Ectodermal cell (in vitro differentiated cells): ENCODE data around the gene EXOG.

Experiments
- H3K27ac ChIP-seq: 2 replicates; pipeline ENCODE4 v1.7.0; 2013; ENCODE audit warnings: mild to moderate bottlenecking, low read depth, low read length; ENCODE audit not compliant: insufficient read depth, poor library complexity, severe bottlenecking
- H3K27me3 ChIP-seq: 2 replicates; pipeline ENCODE4 v1.7.0; 2013; ENCODE audit warnings: mild to moderate bottlenecking, low read length; ENCODE audit not compliant: insufficient read depth, control insufficient read depth, poor library complexity, severe bottlenecking
- H3K36me3 ChIP-seq: one replicate; pipeline ENCODE4 v1.7.0; 2013; ENCODE audit warnings: low read length; ENCODE audit not compliant: control insufficient read depth, insufficient read depth
- H3K4me1 ChIP-seq: one replicate; pipeline ENCODE4 v1.7.0; 2013; ENCODE audit warnings: low read length; ENCODE audit not compliant: control insufficient read depth, insufficient read depth
- H3K4me3 ChIP-seq: 2 replicates; pipeline ENCODE4 v1.7.0; 2013; ENCODE audit warnings: low read depth, low read length, control low read depth; ENCODE audit not compliant: insufficient read depth
- H3K9me3 ChIP-seq: 2 replicates; pipeline ENCODE4 v1.7.0; 2013; ENCODE audit warnings: mild to moderate bottlenecking, low read length, moderate library complexity; ENCODE audit not compliant: control insufficient read depth
- WGBS, 2 experiments: methylation state at CpG; one replicate each; pipeline ENCODE4 v1.1.7; 2013; ENCODE audit warnings: missing lambda C conversion rate in 2 of 2; 5-methylcytosine and 5-hydroxymethylcytosine counted together

EXOG gene

GRCh38 chr3:38457111-38458003 is 38.8 kb upstream of the EXOG start:
- Histone ChIP-seq H3K27ac (no peak overlapping the region), H3K4me3 (no peak overlapping the region), H3K9me3 (no peaks in the 10 kb centered on the region)

GRCh38 chr3:38458796-38459498 is 37.2 kb upstream of the EXOG start:
- Histone ChIP-seq H3K36me3 (no peaks in the 10 kb centered on the region), H3K27ac (no peak overlapping the region), H3K4me1 (peaks cover 13% of the 10 kb centered on the region), H3K27me3 (no peaks in the 10 kb centered on the region), H3K4me3 (no peak overlapping the region), H3K9me3 (no peaks in the 10 kb centered on the region)
- WGBS, 2 experiments = 86 to 87% methylated on average over 13 of the region's 13 CpGs

More at GRCh38 chr3:38457111-38458003, 38.8 kb upstream of the EXOG start:
- 92 to 93% methylated on average over 9 of the region's 9 CpGs for whole genome bisulfite sequencing, 2 experiments
- H3K4me1 ChIP-seq = peaks cover 13% of the 10 kb centered on the region
- H3K36me3 ChIP-seq = no peaks in the 10 kb centered on the region
- no peaks in the 10 kb centered on the region for H3K27me3 ChIP-seq

- Histone ChIP-seq H3K27ac (no peak overlapping the region), H3K36me3 (no peaks in the 10 kb centered on the region), H3K9me3 (no peaks in the 10 kb centered on the region), H3K4me3 (no peak overlapping the region), H3K27me3 (no peaks in the 10 kb centered on the region), H3K4me1 (peaks cover 13% of the 10 kb centered on the region)
- WGBS, 2 experiments = 94 to 96% methylated on average over 10 of the region's 10 CpGs
Measured at GRCh38 chr3:38459499-38460048, 36.6 kb upstream of the EXOG start.

- Histone ChIP-seq H3K27ac (no peak overlapping the region), H3K9me3 (no peaks in the 10 kb centered on the region), H3K36me3 (no peaks in the 10 kb centered on the region), H3K27me3 (no peaks in the 10 kb centered on the region), H3K4me3 (no peak overlapping the region), H3K4me1 (peaks cover 13% of the 10 kb centered on the region)
- WGBS, 2 experiments = 96% methylated on average over 12 of the region's 12 CpGs
Measured at GRCh38 chr3:38460377-38461270, 35.5 kb upstream of the EXOG start.

- no peak overlapping the region for H3K4me3 ChIP-seq
- H3K27me3 ChIP-seq = no peaks in the 10 kb centered on the region
- H3K36me3 ChIP-seq = peaks cover 5% of the 10 kb centered on the region
- WGBS, 2 experiments = 94 to 100% methylated on average over 1 of the region's 1 CpG
- no peak overlapping the region for H3K27ac ChIP-seq
- no peaks in the 10 kb centered on the region for H3K4me1 ChIP-seq
- peaks cover 3% of the 10 kb centered on the region for H3K9me3 ChIP-seq
Measured at GRCh38 chr3:38465588-38466154, 30.5 kb upstream of the EXOG start.

GRCh38 chr3:38468765-38469164 is 27.4 kb upstream of the EXOG start:
- Histone ChIP-seq H3K4me3 (no peak overlapping the region), H3K36me3 (peaks cover 5% of the 10 kb centered on the region), H3K4me1 (no peaks in the 10 kb centered on the region), H3K9me3 (peaks cover 3% of the 10 kb centered on the region), H3K27me3 (no peaks in the 10 kb centered on the region), H3K27ac (no peak overlapping the region)
- WGBS, 2 experiments = 92 to 97% methylated on average over 1 of the region's 1 CpG

- WGBS, 2 experiments = 88 to 95% methylated on average over 1 of the region's 1 CpG
- H3K27ac ChIP-seq = no peak overlapping the region
- peaks cover 3% of the 10 kb centered on the region for H3K9me3 ChIP-seq
- H3K4me3 ChIP-seq = no peak overlapping the region
- H3K4me1 ChIP-seq = no peaks in the 10 kb centered on the region
- no peaks in the 10 kb centered on the region for H3K27me3 ChIP-seq
- peaks cover 5% of the 10 kb centered on the region for H3K36me3 ChIP-seq
Measured at GRCh38 chr3:38469852-38470251, 26.3 kb upstream of the EXOG start.

- no peaks in the 10 kb centered on the region for H3K27me3 ChIP-seq
- H3K27ac ChIP-seq = no peak overlapping the region
- no peak overlapping the region for H3K4me3 ChIP-seq
- H3K4me1 ChIP-seq = no peaks in the 10 kb centered on the region
- H3K36me3 ChIP-seq = peaks cover 5% of the 10 kb centered on the region
- H3K9me3 ChIP-seq = peaks cover 3% of the 10 kb centered on the region
- 95 to 98% methylated on average over 2 to 3 of the region's 3 CpGs for WGBS, 2 experiments
Measured at GRCh38 chr3:38471260-38471857, 24.8 kb upstream of the EXOG start.

- H3K9me3 ChIP-seq = peaks cover 3% of the 10 kb centered on the region
- 92 to 96% methylated on average over 1 of the region's 1 CpG for WGBS, 2 experiments
- no peak overlapping the region for H3K4me3 ChIP-seq
- H3K36me3 ChIP-seq = peaks cover 5% of the 10 kb centered on the region
- no peaks in the 10 kb centered on the region for H3K4me1 ChIP-seq
- H3K27me3 ChIP-seq = no peaks in the 10 kb centered on the region
- H3K27ac ChIP-seq = no peak overlapping the region
Measured at GRCh38 chr3:38472342-38472741, 23.8 kb upstream of the EXOG start.
